ENCODE measurements around the gene PCBD1. TPM values are rescaled to one million over a fixed set of nuclear protein-coding genes. Genes with fewer than 3 reads are reported as not detected.

Gene PCBD1
- total RNA-seq, 1 experiment from 2014 or later: 11.8 TPM

GRCh38 chr10:70918851-70919530, 30.6 kb upstream of the PCBD1 start:
- no peak for DNase-seq (ENCODE audit: low read depth)

GRCh38 chr10:70917635-70918034, 29.3 kb upstream of the PCBD1 start:
- DNase-seq (ENCODE audit: low read depth): no peak

- DNase-seq (ENCODE audit: low read depth): no peak
Measured at GRCh38 chr10:70917226-70917625, 28.9 kb upstream of the PCBD1 start.

- DNase-seq (ENCODE audit: low read depth): no peak
Measured at GRCh38 chr10:70916241-70916640, 27.9 kb upstream of the PCBD1 start.

- no peak for DNase-seq (ENCODE audit: low read depth)
Measured at GRCh38 chr10:70915806-70916205, 27.4 kb upstream of the PCBD1 start.

- DNase-seq (ENCODE audit: low read depth): no peak
Measured at GRCh38 chr10:70915206-70915605, 26.8 kb upstream of the PCBD1 start.

- no peak for DNase-seq (ENCODE audit: low read depth)
Measured at GRCh38 chr10:70914316-70914864, 26.0 kb upstream of the PCBD1 start.

- DNase-seq (ENCODE audit: low read depth): no peak
Measured at GRCh38 chr10:70913893-70914240, 25.5 kb upstream of the PCBD1 start.

- DNase-seq (ENCODE audit: low read depth): no peak
Measured at GRCh38 chr10:70913191-70913892, 25.0 kb upstream of the PCBD1 start.

- no peak for DNase-seq (ENCODE audit: low read depth)
Measured at GRCh38 chr10:70912556-70912955, 24.2 kb upstream of the PCBD1 start.

GRCh38 chr10:70911386-70911785, 23.0 kb upstream of the PCBD1 start:
- no peak for DNase-seq (ENCODE audit: low read depth)

- no peak for DNase-seq (ENCODE audit: low read depth)
Measured at GRCh38 chr10:70910486-70911341, 22.3 kb upstream of the PCBD1 start.

- no peak for DNase-seq (ENCODE audit: low read depth)
Measured at GRCh38 chr10:70909326-70909935, 21.1 kb upstream of the PCBD1 start.

GRCh38 chr10:70908406-70909296, 20.3 kb upstream of the PCBD1 start:
- DNase-seq (ENCODE audit: low read depth): no peak

GRCh38 chr10:70907637-70908405, 19.5 kb upstream of the PCBD1 start:
- no peak for DNase-seq (ENCODE audit: low read depth)

- DNase-seq (ENCODE audit: low read depth): no peak
Measured at GRCh38 chr10:70906953-70907636, 18.7 kb upstream of the PCBD1 start.

GRCh38 chr10:70906031-70906783, 17.8 kb upstream of the PCBD1 start:
- no peak for DNase-seq (ENCODE audit: low read depth)

Data from HT1080 (cell line).